T-cell (primary cell): ENCODE data around the gene TSPAN18. TPM values are rescaled to one million over a fixed set of nuclear protein-coding genes. Genes with fewer than 3 reads are reported as not detected.

ENCODE experiments used
- ATAC-seq, 4 experiments: fragments of 200-7000 bp in 3 of 4; fragments of 150-1000 bp in 1 of 4; cut with Tn5 transposase; replicated peaks in 1 of 4; 1 replicate in 3 of 4; 2 replicates in 1 of 4; pipeline ENCODE4 v1.10.0; 2021; ENCODE audit warnings: moderate library complexity in 3 of 4, mild to moderate bottlenecking in 2 of 4, moderate number of reproducible peaks in 1 of 4
- CTCF ChIA-PET, 2 donors: fragments of 300-600 bp; sonication (Branson Sonifier 250); formaldehyde crosslinking; loops; one replicate each; lab custom pipeline; 2022; ENCODE audit warnings: antibody characterized with exemption in 2 of 2; lab: Charles Lee
- POLR2A ChIA-PET, 2 donors: fragments of 300-600 bp; sonication (Branson Sonifier 250); formaldehyde crosslinking; loops; one replicate each; lab custom pipeline; 2022; ENCODE audit warnings: antibody characterized with exemption in 2 of 2; lab: Charles Lee
- DNase-seq, 35 experiments: peaks; one replicate each; pipeline versions ENCODE4 v3.0.0 to v3.0.0-alpha.2; 2013 to 2023
- H3K27ac ChIP-seq: one replicate; pipeline ENCODE4 v1.5.1; 2013; ENCODE audit warnings: low read length
- H3K27me3 ChIP-seq, 2 experiments: replicated peaks in 1 of 2; 1 replicate in 1 of 2; 2 replicates in 1 of 2; pipeline versions ENCODE4 v1.6.1 to v1.7.0; 2013; ENCODE audit warnings: low read length in 1 of 2, mixed read lengths in 1 of 2; ENCODE audit not compliant: control insufficient read depth in 2 of 2, insufficient read depth in 2 of 2; ENCODE audit errors: extremely low read depth in 1 of 2
- H3K36me3 ChIP-seq, 2 donors: 1 replicate in 1 of 2; 2 replicates in 1 of 2; pipeline versions ENCODE4 v1.6.1 to v1.7.0; 2013; ENCODE audit warnings: low read length in 1 of 2; ENCODE audit not compliant: control insufficient read depth in 2 of 2, insufficient read depth in 1 of 2; ENCODE audit errors: extremely low read depth in 1 of 2
- H3K4me1 ChIP-seq, 2 experiments: 1 replicate in 1 of 2; 2 replicates in 1 of 2; pipeline versions ENCODE4 v1.6.1 to v1.7.0; 2013; ENCODE audit warnings: low read length in 2 of 2, mixed read lengths in 1 of 2; ENCODE audit not compliant: insufficient read depth in 2 of 2, control insufficient read depth in 1 of 2; ENCODE audit errors: extremely low read depth in 1 of 2
- H3K4me3 ChIP-seq, 2 donors: 1 replicate in 1 of 2; 2 replicates in 1 of 2; pipeline versions ENCODE4 v1.5.1 to v1.7.0; 2013; ENCODE audit warnings: mild to moderate bottlenecking in 2 of 2, low read length in 1 of 2, moderate library complexity in 1 of 2; ENCODE audit not compliant: control insufficient read depth in 1 of 2; ENCODE audit errors: extremely low read depth in 1 of 2
- H3K9me3 ChIP-seq: 2 replicates; pipeline ENCODE4 v1.7.0; 2013
- H3K27ac Mint-ChIP-seq, 2 donors: one replicate each; pipeline ENCODE4 v1.8.0; 2020 to 2021; ENCODE audit warnings: mild to moderate bottlenecking in 2 of 2, mixed read lengths in 2 of 2
- H3K27me3 Mint-ChIP-seq, 2 donors: one replicate each; pipeline ENCODE4 v1.8.0; 2021 to 2022; ENCODE audit warnings: mixed read lengths in 2 of 2
- H3K36me3 Mint-ChIP-seq: one replicate; pipeline ENCODE4 v1.8.0; 2021; ENCODE audit warnings: mixed read lengths
- H3K4me1 Mint-ChIP-seq, 3 donors: one replicate each; pipeline ENCODE4 v1.8.0; 2020 to 2022; ENCODE audit warnings: mixed read lengths in 3 of 3, mild to moderate bottlenecking in 1 of 3
- H3K4me3 Mint-ChIP-seq, 3 donors: one replicate each; pipeline ENCODE4 v1.8.0; 2020 to 2022; ENCODE audit warnings: mild to moderate bottlenecking in 3 of 3, mixed read lengths in 3 of 3, moderate library complexity in 3 of 3
- H3K9me3 Mint-ChIP-seq, 3 donors: one replicate each; pipeline ENCODE4 v1.8.0; 2020 to 2022; ENCODE audit warnings: mixed read lengths in 3 of 3
- WGBS: methylation state at CpG from one replicate; pipeline ENCODE4 v1.1.5; 2013; ENCODE audit warnings: missing lambda C conversion rate; ENCODE audit not compliant: insufficient coverage; 5-methylcytosine and 5-hydroxymethylcytosine counted together
- total RNA-seq, 35 experiments: library from RNA in 6 of 35; stranded (reverse) in 6 of 35; fragments of 120-200 nt in 1 of 35; gene quantifications; one replicate each; pipeline versions ENCODE4 v1.2.1 to v1.2.4 and lab custom pipeline; 2013 to 2026

TSPAN18 gene
- total RNA-seq, 5 donors from 2014 or later (not counting 1 experiment from before 2014, with no cell fraction given) = 18.4 to 59.1 (median 25.7) TPM

DNA sequence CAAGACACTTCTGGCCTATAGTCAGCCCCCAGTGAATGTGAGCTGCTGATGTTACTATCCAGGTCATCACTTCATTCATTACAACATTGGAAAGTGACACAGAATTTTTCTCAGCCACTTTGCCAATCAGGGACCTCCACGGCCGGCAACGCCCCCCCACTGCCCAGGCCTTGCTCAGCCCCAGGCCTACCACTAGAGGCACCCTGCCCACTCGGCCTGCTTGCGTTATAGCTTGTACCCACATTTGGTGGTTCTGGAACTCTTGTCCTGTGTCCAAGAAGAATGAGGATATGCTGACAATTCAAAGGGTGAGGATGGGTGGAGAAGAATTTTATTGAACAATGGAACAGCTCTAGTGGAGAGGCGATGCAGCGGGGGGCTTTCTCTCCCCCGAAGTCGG is 96.2 kb downstream of the TSPAN18 start:
- 71% methylated on average over 7 of the region's 9 CpGs for WGBS
- H3K36me3 ChIP-seq = peaks cover 0 to 2% of the 10 kb centered on the region in 2 donors
- H3K27ac ChIP-seq = no peak overlapping the region
- CTCF ChIA-PET = no interaction called here
- H3K9me3 ChIP-seq = no peaks in the 10 kb centered on the region
- POLR2A ChIA-PET = no interaction called here
- no peak for ATAC-seq
- H3K4me3 Mint-ChIP-seq = no peak overlapping the region
- peaks cover 0 to 3% of the 10 kb centered on the region in 2 experiments for H3K27me3 ChIP-seq
- DNase-seq = peak in 1 of 35 experiments; percentile 3
- no peaks in the 10 kb centered on the region for H3K4me1 ChIP-seq
- H3K9me3 Mint-ChIP-seq = no peaks in the 10 kb centered on the region
- no peaks in the 10 kb centered on the region for H3K27me3 Mint-ChIP-seq
- peaks cover 20% of the 10 kb centered on the region for H3K36me3 Mint-ChIP-seq
- H3K27ac Mint-ChIP-seq = no peak overlapping the region
- H3K4me1 Mint-ChIP-seq = peaks cover 9 to 23% (median 14%) of the 10 kb centered on the region in 3 donors
- H3K4me3 ChIP-seq = no peak overlapping the region

DNA sequence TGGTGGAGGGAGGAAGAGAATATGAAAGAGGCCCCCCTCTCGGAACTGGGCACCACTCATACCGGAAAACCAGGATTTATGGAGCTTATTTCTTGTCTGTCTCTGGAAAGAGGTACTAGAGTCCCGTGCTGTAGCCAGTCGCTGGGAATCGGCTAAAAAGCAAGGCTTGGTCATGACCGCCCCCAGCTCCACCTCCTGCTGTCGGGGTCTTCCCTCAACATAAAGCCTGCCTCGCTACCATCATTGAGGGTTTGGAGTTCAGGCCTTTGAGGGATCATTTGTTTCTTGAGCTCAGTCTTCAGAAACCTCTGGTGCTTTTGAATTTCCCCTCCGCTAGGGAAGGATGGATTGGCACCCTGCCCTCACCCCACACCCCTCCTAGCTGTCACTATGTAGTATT is 97.1 kb downstream of the TSPAN18 start:
- DNase-seq (no peak), ATAC-seq (no peak)
- no peak overlapping the region for H3K27ac ChIP-seq
- 100% methylated on average over 5 of the region's 9 CpGs for WGBS
- H3K27me3 Mint-ChIP-seq = no peaks in the 10 kb centered on the region
- peaks cover 20% of the 10 kb centered on the region for H3K36me3 Mint-ChIP-seq
- H3K4me1 ChIP-seq = no peaks in the 10 kb centered on the region
- ChIA-PET POLR2A (no interaction called here), CTCF (no interaction called here)
- H3K9me3 Mint-ChIP-seq = no peaks in the 10 kb centered on the region
- H3K4me3 ChIP-seq = no peak overlapping the region
- H3K4me1 Mint-ChIP-seq = peaks cover 11 to 27% (median 14%) of the 10 kb centered on the region in 3 donors
- no peak overlapping the region for H3K4me3 Mint-ChIP-seq
- peaks cover 0 to 3% of the 10 kb centered on the region in 2 experiments for H3K27me3 ChIP-seq
- H3K36me3 ChIP-seq = peaks cover 0 to 2% of the 10 kb centered on the region in 2 donors
- H3K9me3 ChIP-seq = no peaks in the 10 kb centered on the region
- H3K27ac Mint-ChIP-seq = no peak overlapping the region

DNA sequence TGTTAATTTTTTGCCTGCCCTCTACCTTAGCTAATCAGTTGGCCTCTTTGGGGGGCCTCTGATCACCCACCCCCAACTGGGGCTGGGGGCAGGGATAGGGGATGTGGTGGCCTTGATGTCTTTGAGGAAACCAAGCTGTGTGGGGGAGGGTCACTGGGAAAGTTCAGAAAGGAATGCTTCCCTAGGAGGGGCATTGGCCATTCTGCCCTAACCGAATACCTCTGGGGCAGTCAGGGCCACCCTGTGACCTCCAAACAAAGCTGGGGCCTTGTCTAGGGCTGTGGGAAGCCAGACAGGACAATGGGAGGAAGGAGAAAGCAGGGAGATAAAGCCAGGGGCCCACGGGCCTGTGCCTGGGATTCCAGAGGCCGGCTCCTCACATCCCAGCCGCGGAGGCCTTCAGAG is 97.5 kb downstream of the TSPAN18 start:
- H3K4me1 Mint-ChIP-seq = peaks cover 10 to 30% (median 11%) of the 10 kb centered on the region in 3 donors
- H3K4me3 ChIP-seq = no peak overlapping the region
- no peaks in the 10 kb centered on the region for H3K27me3 Mint-ChIP-seq
- peaks cover 18% of the 10 kb centered on the region for H3K36me3 Mint-ChIP-seq
- H3K4me1 ChIP-seq = no peaks in the 10 kb centered on the region
- H3K27ac Mint-ChIP-seq = no peak overlapping the region
- no peaks in the 10 kb centered on the region for H3K9me3 Mint-ChIP-seq
- DNase-seq (no peak), ATAC-seq (no peak)
- no peak overlapping the region for H3K27ac ChIP-seq
- peaks cover 0 to 3% of the 10 kb centered on the region in 2 experiments for H3K27me3 ChIP-seq
- ChIA-PET POLR2A (no interaction called here), CTCF (no interaction called here)
- H3K36me3 ChIP-seq = peaks cover 0 to 2% of the 10 kb centered on the region in 2 donors
- no peak overlapping the region for H3K4me3 Mint-ChIP-seq
- H3K9me3 ChIP-seq = no peaks in the 10 kb centered on the region
- 81% methylated on average over 5 of the region's 5 CpGs for WGBS

DNA sequence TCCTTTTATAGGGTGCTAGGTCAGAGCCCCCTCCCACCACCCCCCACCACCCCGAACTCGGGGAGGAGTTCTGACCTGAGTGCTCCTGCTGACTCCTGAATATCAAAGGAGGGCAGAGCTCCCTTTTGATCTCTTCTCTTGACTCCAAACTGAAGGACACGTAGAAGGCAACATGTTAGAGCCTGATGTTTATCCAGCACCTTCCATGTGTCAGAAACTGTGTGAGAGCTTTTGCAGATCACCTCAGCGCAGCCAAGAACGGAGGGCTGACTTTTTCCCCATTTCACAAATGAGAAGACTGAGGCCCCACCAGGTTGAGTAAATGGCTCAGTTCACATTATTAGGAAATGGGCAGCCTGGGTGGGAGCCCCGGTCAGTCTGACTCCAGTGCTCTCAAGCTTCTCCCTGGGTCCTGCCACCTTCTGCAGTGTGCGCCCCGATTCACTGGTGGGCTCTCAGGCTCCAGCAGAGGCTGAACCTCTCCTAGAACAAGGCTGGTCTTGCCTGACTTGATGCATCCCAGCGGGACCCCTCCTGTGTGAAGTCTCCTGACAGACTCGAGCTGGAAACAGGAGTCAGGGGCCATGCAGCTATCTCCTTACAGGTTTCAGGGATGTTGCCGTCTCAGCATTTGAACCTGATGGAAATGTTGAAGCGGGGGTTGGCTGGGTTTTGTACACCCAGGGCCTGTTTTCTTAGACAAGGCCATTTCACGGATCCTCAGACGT is 98.5 kb downstream of the TSPAN18 start:
- H3K27ac Mint-ChIP-seq = no peak overlapping the region
- H3K9me3 Mint-ChIP-seq = no peaks in the 10 kb centered on the region
- CTCF ChIA-PET = no interaction called here

DNA sequence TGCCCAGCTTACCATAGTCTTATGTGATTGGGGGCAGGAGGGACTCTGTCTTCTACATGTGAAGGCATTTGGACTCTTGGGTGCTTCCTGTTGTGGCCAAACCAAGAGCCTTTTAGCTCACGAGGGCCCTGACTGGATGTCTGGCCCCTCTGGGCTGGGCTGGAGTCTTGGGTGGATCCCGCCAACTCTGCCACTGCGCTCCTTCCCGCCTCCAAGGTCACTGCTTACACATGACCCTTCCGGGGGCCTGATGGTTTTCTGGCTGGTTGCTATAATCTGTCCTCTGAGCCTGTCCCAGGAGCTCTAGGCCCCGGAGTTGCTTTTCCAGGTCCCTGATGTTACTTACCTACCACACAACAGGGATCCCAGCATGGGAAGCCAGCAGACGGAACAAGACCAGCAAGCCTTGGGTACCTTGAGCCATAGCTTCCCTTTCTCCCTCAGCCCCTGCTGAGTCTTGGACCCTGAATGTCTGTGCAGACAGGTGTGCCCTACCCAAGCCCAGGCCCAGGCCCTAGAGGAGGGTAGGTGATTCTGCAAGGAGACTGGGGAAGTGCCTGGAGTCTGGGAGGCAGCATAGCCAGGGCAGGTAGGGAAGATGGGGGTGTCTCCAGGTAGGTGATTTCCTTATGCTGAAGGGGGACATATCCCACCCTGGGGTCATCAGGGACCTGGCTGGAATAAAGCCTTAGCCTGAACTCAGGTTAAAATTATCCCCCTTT is 100.3 kb downstream of the TSPAN18 start:
- Mint-ChIP-seq H3K36me3 (peaks cover 15% of the 10 kb centered on the region), H3K4me3 (no peak overlapping the region), H3K9me3 (no peaks in the 10 kb centered on the region), H3K27ac (no peak overlapping the region), H3K27me3 (no peaks in the 10 kb centered on the region), H3K4me1 (peaks cover 6 to 27% (median 15%) of the 10 kb centered on the region in 3 donors)
- H3K4me3 ChIP-seq = no peak overlapping the region
- H3K36me3 ChIP-seq = peaks cover 0 to 2% of the 10 kb centered on the region in 2 donors
- POLR2A ChIA-PET = no interaction called here
- CTCF ChIA-PET = no interaction called here
- no peak overlapping the region for H3K27ac ChIP-seq
- no peaks in the 10 kb centered on the region for H3K9me3 ChIP-seq
- no peaks in the 10 kb centered on the region for H3K4me1 ChIP-seq
- H3K27me3 ChIP-seq = peaks cover 0 to 3% of the 10 kb centered on the region in 2 experiments
- DNase-seq = no peak
- WGBS = 88% methylated on average over 5 of the region's 7 CpGs
- no peak for ATAC-seq

More for the DNA sequence above, 98.5 kb downstream of the TSPAN18 start:
- DNase-seq = no peak
- H3K4me3 ChIP-seq = no peak overlapping the region
- no peak overlapping the region for H3K4me3 Mint-ChIP-seq
- peaks cover 0 to 2% of the 10 kb centered on the region in 2 donors for H3K36me3 ChIP-seq
- H3K27ac ChIP-seq = no peak overlapping the region
- no peaks in the 10 kb centered on the region for H3K27me3 Mint-ChIP-seq
- H3K9me3 ChIP-seq = no peaks in the 10 kb centered on the region
- 81% methylated on average over 10 of the region's 14 CpGs for WGBS
- no peak for ATAC-seq
- POLR2A ChIA-PET = no interaction called here
- H3K36me3 Mint-ChIP-seq = peaks cover 17% of the 10 kb centered on the region
- no peaks in the 10 kb centered on the region for H3K4me1 ChIP-seq
- peaks cover 0 to 3% of the 10 kb centered on the region in 2 experiments for H3K27me3 ChIP-seq
- peaks cover 7 to 30% (median 14%) of the 10 kb centered on the region in 3 donors for H3K4me1 Mint-ChIP-seq

DNA sequence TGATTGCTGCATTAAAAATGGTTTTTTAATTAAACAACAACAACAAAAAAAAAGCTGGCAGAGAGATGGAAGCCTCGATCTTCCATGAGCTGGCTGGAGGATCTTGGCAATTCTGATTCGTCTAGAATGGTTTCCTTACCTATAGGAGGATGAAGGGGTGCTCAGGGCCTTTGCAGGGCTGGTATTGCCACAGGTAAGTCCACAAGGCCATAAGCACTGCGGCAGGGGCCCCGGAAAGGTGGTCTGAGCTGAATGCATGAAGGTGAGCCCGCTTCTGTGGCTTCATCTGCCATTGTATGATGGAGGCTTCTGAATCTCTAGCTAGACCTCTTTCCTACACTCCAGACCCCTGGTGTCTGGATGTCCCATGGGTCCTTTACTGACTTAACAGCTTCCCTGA is 101.5 kb downstream of the TSPAN18 start:
- no peaks in the 10 kb centered on the region for H3K9me3 Mint-ChIP-seq
- Histone ChIP-seq H3K4me1 (no peaks in the 10 kb centered on the region), H3K27ac (no peak overlapping the region), H3K4me3 (no peak overlapping the region), H3K9me3 (no peaks in the 10 kb centered on the region), H3K36me3 (peaks cover 0 to 2% of the 10 kb centered on the region in 2 donors), H3K27me3 (peaks cover 0 to 3% of the 10 kb centered on the region in 2 experiments)
- DNase-seq = no peak
- no CpG with 5 or more reads among the region's 5 CpGs for WGBS
- H3K27me3 Mint-ChIP-seq = no peaks in the 10 kb centered on the region
- H3K4me3 Mint-ChIP-seq = no peak overlapping the region
- ChIA-PET POLR2A (no interaction called here), CTCF (no interaction called here)
- H3K27ac Mint-ChIP-seq = no peak overlapping the region
- peaks cover 6 to 35% (median 17%) of the 10 kb centered on the region in 3 donors for H3K4me1 Mint-ChIP-seq
- peaks cover 15% of the 10 kb centered on the region for H3K36me3 Mint-ChIP-seq
- ATAC-seq = no peak
